ENCODE measurements around the gene TXNDC11.

TXNDC11 gene

DNA sequence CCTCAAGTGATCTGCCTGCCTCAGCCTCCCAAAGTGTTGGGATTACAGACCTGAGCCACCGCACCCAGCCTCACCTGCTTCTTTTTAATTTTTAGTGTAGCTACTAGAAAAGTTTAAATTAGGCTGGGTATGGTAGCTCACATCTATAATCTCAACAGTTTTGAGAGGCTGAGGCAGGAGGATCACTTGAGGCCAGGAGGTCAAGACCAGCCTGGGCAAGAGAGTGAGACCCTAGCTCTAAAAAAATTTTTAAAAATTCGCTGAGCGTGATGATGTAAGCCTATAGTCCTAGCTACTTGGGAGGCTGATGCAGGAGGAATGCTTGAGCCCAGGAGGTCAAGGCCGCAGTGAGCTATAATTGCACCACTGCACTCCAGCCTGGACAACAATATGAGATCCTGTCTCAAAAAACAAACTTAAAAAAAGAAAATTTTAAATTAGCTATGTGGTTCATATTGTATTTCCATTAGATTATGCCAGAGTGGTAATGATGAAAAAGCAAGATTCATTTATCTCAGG lies 34.9 kb downstream of the TXNDC11 start:
- DNase-seq (ENCODE audit: extremely low read depth, insufficient read length): no peak
- no peaks in the 10 kb centered on the region for H3K27me3 ChIP-seq (replicated peaks; ENCODE audit: control insufficient read depth, insufficient read depth, low read length)
- H3K4me3 ChIP-seq (replicated peaks; ENCODE audit: low read depth, low read length): no peak overlapping the region
- H3K36me3 ChIP-seq (ENCODE audit: control insufficient read depth, insufficient read depth, low read length): peaks cover 19% of the 10 kb centered on the region
- TF ChIP-seq, protein P1, sequence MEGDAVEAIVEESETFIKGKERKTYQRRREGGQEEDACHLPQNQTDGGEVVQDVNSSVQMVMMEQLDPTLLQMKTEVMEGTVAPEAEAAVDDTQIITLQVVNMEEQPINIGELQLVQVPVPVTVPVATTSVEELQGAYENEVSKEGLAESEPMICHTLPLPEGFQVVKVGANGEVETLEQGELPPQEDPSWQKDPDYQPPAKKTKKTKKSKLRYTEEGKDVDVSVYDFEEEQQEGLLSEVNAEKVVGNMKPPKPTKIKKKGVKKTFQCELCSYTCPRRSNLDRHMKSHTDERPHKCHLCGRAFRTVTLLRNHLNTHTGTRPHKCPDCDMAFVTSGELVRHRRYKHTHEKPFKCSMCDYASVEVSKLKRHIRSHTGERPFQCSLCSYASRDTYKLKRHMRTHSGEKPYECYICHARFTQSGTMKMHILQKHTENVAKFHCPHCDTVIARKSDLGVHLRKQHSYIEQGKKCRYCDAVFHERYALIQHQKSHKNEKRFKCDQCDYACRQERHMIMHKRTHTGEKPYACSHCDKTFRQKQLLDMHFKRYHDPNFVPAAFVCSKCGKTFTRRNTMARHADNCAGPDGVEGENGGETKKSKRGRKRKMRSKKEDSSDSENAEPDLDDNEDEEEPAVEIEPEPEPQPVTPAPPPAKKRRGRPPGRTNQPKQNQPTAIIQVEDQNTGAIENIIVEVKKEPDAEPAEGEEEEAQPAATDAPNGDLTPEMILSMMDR (IDR thresholded peaks at IDR 0.05; ENCODE audit: insufficient read depth, low read length, poor library complexity, severe bottlenecking): no peak

DNA sequence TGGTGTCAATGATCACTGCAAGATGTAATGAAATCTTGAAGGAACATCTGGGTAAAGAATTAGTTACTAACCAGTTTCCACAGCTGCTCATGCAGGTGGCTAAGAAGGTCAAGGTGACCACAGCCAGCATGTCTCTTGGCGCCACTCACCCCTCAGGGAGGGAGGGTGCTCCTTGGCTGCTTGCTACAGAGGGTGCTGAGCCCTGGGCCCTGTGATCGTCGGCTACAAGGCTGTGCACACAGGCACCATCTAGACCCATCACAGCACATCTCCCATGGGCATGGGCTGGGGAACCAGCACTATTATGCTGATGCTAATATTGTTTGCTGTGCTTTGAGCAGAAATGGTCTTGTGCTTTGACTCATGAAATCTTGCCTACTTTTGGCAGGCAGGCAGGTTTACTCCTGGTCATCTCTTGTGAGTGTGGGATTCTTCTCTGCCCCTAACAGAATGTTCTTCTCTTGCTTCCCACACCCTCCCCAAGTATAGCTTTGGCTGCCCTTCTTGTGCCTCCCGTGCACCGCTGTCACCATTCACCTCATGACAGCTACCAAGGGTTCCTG lies 36.4 kb downstream of the TXNDC11 start:
- H3K4me3 ChIP-seq (replicated peaks; ENCODE audit: low read depth, low read length): no peak overlapping the region
- H3K27me3 ChIP-seq (replicated peaks; ENCODE audit: control insufficient read depth, insufficient read depth, low read length): no peaks in the 10 kb centered on the region
- peaks cover 15% of the 10 kb centered on the region for H3K36me3 ChIP-seq (ENCODE audit: control insufficient read depth, insufficient read depth, low read length)
- TF ChIP-seq, protein P1 (IDR thresholded peaks at IDR 0.05; ENCODE audit: insufficient read depth, low read length, poor library complexity, severe bottlenecking): no peak
- DNase-seq (ENCODE audit: extremely low read depth, insufficient read length): no peak

DNA sequence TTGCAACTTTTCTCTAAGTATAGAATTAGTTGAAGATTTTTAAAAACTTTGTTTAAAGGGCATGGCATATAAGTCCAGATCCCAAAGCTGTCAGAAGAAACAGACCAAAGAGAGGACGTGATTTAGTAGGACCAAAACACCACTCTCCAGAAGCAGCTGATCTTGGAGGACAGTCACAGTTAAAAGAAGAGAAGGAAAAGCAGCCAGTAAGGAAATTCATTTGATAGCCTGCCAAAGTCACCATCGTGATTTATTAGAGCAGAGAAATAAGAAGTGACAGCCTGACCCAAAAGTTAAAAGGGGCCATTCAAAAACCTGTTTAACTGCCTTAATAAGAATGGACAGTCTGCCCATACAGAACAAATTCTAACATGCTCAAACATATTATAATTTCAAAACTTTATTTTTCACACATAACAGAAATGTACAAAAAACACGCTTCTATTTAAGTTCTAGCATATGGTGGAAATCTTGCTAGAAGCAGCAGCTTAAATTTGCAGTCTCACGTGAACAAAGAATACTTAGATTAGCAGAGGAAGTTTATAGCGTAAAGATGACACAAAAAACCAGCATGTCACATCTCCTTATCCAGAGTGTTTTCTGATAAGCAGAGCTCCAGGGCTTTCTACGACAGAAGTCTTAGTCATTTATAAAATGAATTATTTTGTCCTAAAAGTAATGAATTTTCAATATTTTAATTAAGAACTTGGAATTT lies 37.2 kb downstream of the TXNDC11 start:
- DNase-seq (ENCODE audit: extremely low read depth, insufficient read length): no peak
- H3K4me3 ChIP-seq (replicated peaks; ENCODE audit: low read depth, low read length): no peak overlapping the region
- H3K36me3 ChIP-seq (ENCODE audit: control insufficient read depth, insufficient read depth, low read length): peaks cover 16% of the 10 kb centered on the region
- TF ChIP-seq, protein P1 (IDR thresholded peaks at IDR 0.05; ENCODE audit: insufficient read depth, low read length, poor library complexity, severe bottlenecking): no peak
- no peaks in the 10 kb centered on the region for H3K27me3 ChIP-seq (replicated peaks; ENCODE audit: control insufficient read depth, insufficient read depth, low read length)

DNA sequence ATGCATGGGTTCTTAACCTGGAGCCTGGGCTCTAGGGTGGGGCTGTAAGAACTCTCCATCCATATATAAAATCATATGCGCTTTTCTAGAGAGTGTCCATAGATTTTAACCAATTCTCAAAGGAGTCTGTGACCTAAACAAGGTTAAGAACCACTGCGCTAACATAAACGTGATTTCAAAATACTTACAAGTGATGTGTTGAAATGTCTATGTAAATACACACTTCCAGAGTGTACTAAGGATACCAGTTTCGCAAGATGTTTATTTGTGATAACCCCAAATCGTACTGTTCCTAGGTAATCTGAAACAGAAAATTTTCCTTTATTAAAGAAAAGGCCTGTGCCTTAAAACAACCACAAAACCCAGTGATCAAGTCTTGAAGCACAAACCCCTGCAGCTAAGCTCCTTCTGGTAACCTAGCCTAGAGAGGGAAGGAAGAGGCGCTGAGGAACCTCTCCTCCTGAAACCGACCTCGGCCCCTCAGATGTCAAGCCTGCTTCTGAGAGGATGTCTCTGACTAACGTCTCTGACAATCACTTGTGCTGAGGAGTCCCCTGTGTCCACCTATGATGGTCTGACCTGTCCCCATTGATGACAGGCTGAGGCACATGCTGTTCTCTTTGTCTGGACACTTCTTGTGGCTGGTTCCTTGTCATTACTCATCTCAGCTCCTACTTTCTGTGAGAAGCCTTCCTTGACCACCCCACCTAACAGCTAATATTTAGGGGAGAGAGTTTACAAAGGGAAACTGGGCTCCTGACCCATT lies 42.2 kb downstream of the TXNDC11 start:
- Histone ChIP-seq H3K36me3 (ENCODE audit: control insufficient read depth, insufficient read depth, low read length) (peaks cover 38% of the 10 kb centered on the region), H3K27me3 (replicated peaks; ENCODE audit: control insufficient read depth, insufficient read depth, low read length) (no peaks in the 10 kb centered on the region), H3K4me3 (replicated peaks; ENCODE audit: low read depth, low read length) (no peak overlapping the region)
- no peak for DNase-seq (ENCODE audit: extremely low read depth, insufficient read length)
- TF ChIP-seq, protein P1 (IDR thresholded peaks at IDR 0.05; ENCODE audit: insufficient read depth, low read length, poor library complexity, severe bottlenecking): no peak

DNA sequence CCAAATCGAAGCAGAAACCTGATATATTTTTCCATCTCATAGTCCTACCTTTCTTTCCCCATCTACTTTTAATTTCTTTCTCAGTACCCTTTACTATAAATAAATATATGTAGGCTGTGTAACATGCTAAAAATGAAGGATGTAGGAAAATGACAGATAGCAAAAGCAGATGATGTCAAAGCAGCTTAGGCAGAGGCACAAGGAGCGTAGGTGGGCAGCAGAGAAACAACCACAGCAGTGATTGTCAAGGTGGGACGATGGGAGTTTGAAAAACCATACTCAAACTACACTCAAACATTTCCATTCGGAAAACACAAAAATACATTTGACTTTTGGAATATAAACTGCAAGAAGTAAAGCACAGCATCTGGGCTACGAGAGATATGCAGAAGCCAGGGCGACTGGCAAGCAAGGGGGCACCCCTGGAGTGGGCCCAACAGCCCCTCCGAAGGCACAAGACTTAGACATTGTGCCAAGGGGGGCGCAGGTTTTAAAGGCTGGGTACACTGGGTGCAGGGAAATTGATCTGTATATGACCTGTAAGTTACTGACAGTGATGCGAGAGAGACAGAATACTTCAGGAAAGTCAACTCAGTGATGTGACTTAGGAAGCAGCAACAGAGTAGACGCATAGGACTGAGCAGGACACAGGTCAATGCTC lies 43.3 kb downstream of the TXNDC11 start:
- TF ChIP-seq, protein P1 (IDR thresholded peaks at IDR 0.05; ENCODE audit: insufficient read depth, low read length, poor library complexity, severe bottlenecking): no peak
- no peak overlapping the region for H3K4me3 ChIP-seq (replicated peaks; ENCODE audit: low read depth, low read length)
- H3K27me3 ChIP-seq (replicated peaks; ENCODE audit: control insufficient read depth, insufficient read depth, low read length): no peaks in the 10 kb centered on the region
- DNase-seq (ENCODE audit: extremely low read depth, insufficient read length): no peak
- peaks cover 45% of the 10 kb centered on the region for H3K36me3 ChIP-seq (ENCODE audit: control insufficient read depth, insufficient read depth, low read length)
